A673 (cell line): ENCODE data around the gene TRPM1. TPM values are rescaled to one million over a fixed set of nuclear protein-coding genes. Genes with fewer than 3 reads are reported as not detected.

Source experiments
- BruUV-seq: library from RNA; stranded (reverse); fragments of 400-500 nt; replicated peaks from 2 replicates; lab custom pipeline; 2021; lab: Mats Ljungman, UMichigan
- CTCF ChIA-PET: fragments of 300-600 bp; sonication (Branson Sonifier 250); formaldehyde crosslinking; loops from one replicate; lab custom pipeline; 2022; ENCODE audit warnings: antibody characterized with exemption; lab: Charles Lee
- POLR2A ChIA-PET: fragments of 300-600 bp; sonication (Branson Sonifier 250); formaldehyde crosslinking; loops from one replicate; lab custom pipeline; 2022; ENCODE audit warnings: antibody characterized with exemption; ENCODE audit not compliant: low non-redundant PET; lab: Charles Lee
- DNase-seq: peaks from one replicate; pipeline ENCODE4 v3.0.0-alpha.2; 2015; ENCODE audit warnings: low spot score
- H3K27ac ChIP-seq: fragments of 200-600 bp; sonication (generic); 2 replicates; pipeline ENCODE4 v1.5.1; 2016; ENCODE audit warnings: mixed run types, low read depth, mild to moderate bottlenecking, mixed read lengths, antibody characterized with exemption, low read length; ENCODE audit not compliant: poor library complexity, severe bottlenecking
- H3K27me3 ChIP-seq: fragments of 200-600 bp; sonication (generic); replicated peaks from 2 replicates; pipeline ENCODE4 v1.6.1; 2017; ENCODE audit warnings: mixed run types, low read depth, mild to moderate bottlenecking, mixed read lengths, antibody characterized with exemption, low read length; ENCODE audit not compliant: insufficient read depth, poor library complexity
- H3K36me3 ChIP-seq: fragments of 200-600 bp; sonication (generic); 2 replicates; pipeline ENCODE4 v1.6.1; 2016; ENCODE audit warnings: mixed run types, mild to moderate bottlenecking, mixed read lengths, antibody characterized with exemption, low read length; ENCODE audit not compliant: insufficient read depth, poor library complexity, severe bottlenecking
- H3K4me1 ChIP-seq: fragments of 200-600 bp; sonication (generic); 2 replicates; pipeline ENCODE4 v1.6.1; 2017; ENCODE audit warnings: mixed run types, mild to moderate bottlenecking, mixed read lengths, antibody characterized with exemption, low read length; ENCODE audit not compliant: insufficient read depth, poor library complexity, severe bottlenecking
- H3K4me3 ChIP-seq: fragments of 200-600 bp; sonication (generic); 2 replicates; pipeline ENCODE4 v1.5.1; 2016; ENCODE audit warnings: low read depth, mixed run types, mild to moderate bottlenecking, mixed read lengths, low read length; ENCODE audit not compliant: poor library complexity, severe bottlenecking
- H3K9me3 ChIP-seq: fragments of 200-600 bp; sonication (generic); 2 replicates; pipeline ENCODE4 v1.6.1; 2016; ENCODE audit warnings: mixed run types, low read depth, mild to moderate bottlenecking, mixed read lengths, antibody characterized with exemption, low read length; ENCODE audit not compliant: poor library complexity, severe bottlenecking
- CTCF ChIP-seq: fragments of 300-800, 200-600 bp; sonication (generic); conservative IDR thresholded peaks from 2 replicates; pipeline ENCODE4 v1.5.1; 2017; ENCODE audit warnings: low read depth, mild to moderate bottlenecking, antibody characterized with exemption, low read length, moderate library complexity, mixed read lengths
- EZH2 ChIP-seq: fragments of 200-600 bp; sonication (generic); IDR thresholded peaks from 2 replicates; pipeline ENCODE4 v1.6.1; 2017; ENCODE audit warnings: borderline replicate concordance, low read depth, mild to moderate bottlenecking, mixed read lengths, antibody characterized with exemption, low read length; ENCODE audit not compliant: poor library complexity, severe bottlenecking
- intact Hi-C: fragments of 100-400 bp; cut with micrococcal nuclease; formaldehyde crosslinking; loops from one replicate; pipeline ENCODE4 v1.10.0; 2022; ENCODE audit not compliant: unreplicated experiment
- total RNA-seq: library from RNA; stranded (reverse); gene quantifications from 2 replicates; pipeline ENCODE4 v1.2.3, GENCODE V29; 2021

TRPM1 gene
- total RNA-seq, 1 experiment from 2014 or later, result not detected

GRCh38 chr15:31067890-31068603, 33.5 kb downstream of the TRPM1 start:
- H3K36me3 ChIP-seq, result no peaks in the 10 kb centered on the region
- DNase-seq, result no peak
- H3K4me1 ChIP-seq, result peaks cover under 1% of the 10 kb centered on the region
- no peak overlapping the region for H3K4me3 ChIP-seq
- no TSS peak for BruUV-seq
- intact Hi-C loops, result no loop called here
- no peaks in the 10 kb centered on the region for H3K9me3 ChIP-seq
- TF ChIP-seq EZH2, result no peak
- no peak for TF ChIP-seq CTCF
- ChIA-PET POLR2A (no interaction called here), CTCF (no interaction called here)
- no peak overlapping the region for H3K27ac ChIP-seq
- H3K27me3 ChIP-seq, result no peaks in the 10 kb centered on the region

- no peak for TF ChIP-seq EZH2
- no peak for TF ChIP-seq CTCF
- H3K4me3 ChIP-seq, result no peak overlapping the region
- no peaks in the 10 kb centered on the region for H3K9me3 ChIP-seq
- intact Hi-C loops, result no loop called here
- H3K4me1 ChIP-seq, result peaks cover 10% of the 10 kb centered on the region
- ChIA-PET POLR2A (no interaction called here), CTCF (no interaction called here)
- no peaks in the 10 kb centered on the region for H3K36me3 ChIP-seq
- no peak overlapping the region for H3K27ac ChIP-seq
- no TSS peak for BruUV-seq
- H3K27me3 ChIP-seq, result no peaks in the 10 kb centered on the region
- no peak for DNase-seq
Observed at GRCh38 chr15:31065824-31066223, 35.7 kb downstream of the TRPM1 start.

- POLR2A ChIA-PET, result no interaction called here
- Histone ChIP-seq H3K36me3 (no peaks in the 10 kb centered on the region), H3K27me3 (no peaks in the 10 kb centered on the region), H3K9me3 (no peaks in the 10 kb centered on the region), H3K4me3 (no peak overlapping the region), H3K4me1 (peaks cover 10% of the 10 kb centered on the region), H3K27ac (no peak overlapping the region)
- CTCF ChIA-PET, result no interaction called here
- intact Hi-C loops, result no loop called here
- no peak for TF ChIP-seq EZH2
- no peak for TF ChIP-seq CTCF
- BruUV-seq, result no TSS peak
- DNase-seq, result no peak
Observed at GRCh38 chr15:31062911-31063310, 38.6 kb downstream of the TRPM1 start.
